OCI-LY3 (cell line): ENCODE measurements around the gene MYRF.

Experiments
- CTCF ChIP-seq: fragments of 200-600, 300-600 bp; sonication (generic); IDR thresholded peaks from 2 replicates; pipeline ENCODE4 v1.5.1; 2014; ENCODE audit warnings: antibody characterized with exemption, low read length, low read depth
- EZH2phosphoT487 ChIP-seq: fragments of 200-600 bp; shearing (Covaris generic); IDR thresholded peaks from 2 replicates; pipeline ENCODE4 v1.6.1; 2018; ENCODE audit warnings: antibody characterized with exemption, mixed run types, low read depth

DNA sequence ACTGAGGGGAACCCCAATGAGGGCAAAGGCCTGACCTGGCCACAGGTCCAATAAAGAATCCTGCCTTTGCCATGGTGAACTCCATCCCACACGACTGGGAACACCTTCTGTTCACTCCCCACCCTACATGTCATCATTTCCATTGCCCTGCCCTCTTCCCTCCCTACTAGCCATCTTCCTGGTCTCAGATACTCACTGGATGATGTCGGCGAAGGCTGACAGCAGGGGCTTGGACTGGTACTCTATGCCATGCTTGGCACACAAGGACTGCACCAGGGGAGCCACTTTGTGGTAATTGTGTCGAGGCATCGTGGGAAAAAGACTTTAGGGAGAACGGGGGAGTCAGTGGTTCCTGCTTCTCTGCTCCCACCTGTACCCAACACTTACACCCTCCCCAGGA lies 50.2 kb downstream of the MYRF start:
- TF ChIP-seq CTCF (no peak), EZH2phosphoT487 (no peak)
